NT2/D1 (cell line): ENCODE measurements around the gene EFCAB6.
"Not testable (repeated sequence)": the region's sequence is repeated elsewhere in the genome, so short reads cannot be mapped to it uniquely, and the experiment has no call there.

Experiments used
- DNase-seq: peaks from one replicate; pipeline ENCODE4 v3.0.0-alpha.2; 2011; ENCODE audit warnings: low read depth, low spot score
- H3K27me3 ChIP-seq: 2 replicates; pipeline ENCODE4 v1.6.0; 2011; ENCODE audit warnings: mild to moderate bottlenecking; ENCODE audit not compliant: insufficient read length, insufficient read depth
- H3K36me3 ChIP-seq: 2 replicates; pipeline ENCODE4 v1.6.1; 2011; ENCODE audit warnings: mild to moderate bottlenecking, low read length, mixed read lengths; ENCODE audit not compliant: insufficient read depth, insufficient read length
- H3K4me1 ChIP-seq: 2 replicates; pipeline ENCODE4 v1.5.1; 2011; ENCODE audit not compliant: insufficient read depth, insufficient read length
- H3K4me3 ChIP-seq: 2 replicates; pipeline ENCODE4 v1.5.1; 2011; ENCODE audit warnings: low read depth; ENCODE audit not compliant: insufficient read length
- H3K9ac ChIP-seq: 2 replicates; pipeline ENCODE4 v1.6.0; 2011; ENCODE audit warnings: low read depth; ENCODE audit not compliant: insufficient read length
- H3K9me3 ChIP-seq: 2 replicates; pipeline ENCODE4 v1.5.1; 2011; ENCODE audit warnings: mild to moderate bottlenecking, low read length; ENCODE audit not compliant: insufficient read depth
- SUZ12 ChIP-seq: IDR thresholded peaks from 2 replicates; pipeline ENCODE4 v1.6.1; 2011; ENCODE audit not compliant: insufficient read length, insufficient read depth; ENCODE audit errors: extremely low read depth
- YY1 ChIP-seq: IDR thresholded peaks from 2 replicates; pipeline ENCODE4 v1.6.1; 2011; ENCODE audit not compliant: insufficient read length, insufficient read depth
- ZNF274 ChIP-seq: IDR thresholded peaks from 2 replicates; pipeline ENCODE4 v1.6.1; 2011; ENCODE audit warnings: mild to moderate bottlenecking, low read depth, low read length

The EFCAB6 gene

DNA sequence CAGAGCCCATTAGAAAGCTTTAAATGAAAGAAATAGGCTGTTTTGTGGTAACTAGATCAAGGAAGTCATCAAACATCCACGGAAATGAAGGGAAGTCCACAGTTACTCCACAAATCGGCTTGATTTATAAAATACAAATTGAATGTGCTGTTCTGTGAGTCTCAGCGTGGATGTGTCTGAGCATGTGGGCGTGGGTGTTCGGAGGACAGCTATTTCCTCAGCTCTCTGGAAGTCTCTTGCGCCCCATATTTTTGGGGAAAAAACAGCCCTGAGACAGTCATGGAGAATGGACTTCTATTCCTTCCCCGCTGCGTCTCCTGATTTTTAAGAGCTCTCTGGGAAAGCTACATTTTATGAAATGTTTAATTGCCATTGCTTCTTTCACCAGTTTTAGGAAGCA lies 144.4 kb downstream of the EFCAB6 start:
- no peaks in the 10 kb centered on the region for H3K9me3 ChIP-seq
- no peak overlapping the region for H3K9ac ChIP-seq
- no peaks in the 10 kb centered on the region for H3K36me3 ChIP-seq
- no peaks in the 10 kb centered on the region for H3K27me3 ChIP-seq
- DNase-seq: no peak
- H3K4me1 ChIP-seq: no peaks in the 10 kb centered on the region
- H3K4me3 ChIP-seq: no peak overlapping the region
- TF ChIP-seq SUZ12: no peak
- TF ChIP-seq ZNF274: no peak
- TF ChIP-seq YY1: no peak

- Histone ChIP-seq H3K4me3 (no peak overlapping the region), H3K9me3 (no peaks in the 10 kb centered on the region), H3K9ac (no peak overlapping the region), H3K27me3 (no peaks in the 10 kb centered on the region), H3K4me1 (no peaks in the 10 kb centered on the region), H3K36me3 (no peaks in the 10 kb centered on the region)
- TF ChIP-seq YY1 (no peak), ZNF274 (no peak), SUZ12 (no peak)
- no peak for DNase-seq
Measured at GRCh38 chr22:43666457-43666856, 145.6 kb downstream of the EFCAB6 start.

DNA sequence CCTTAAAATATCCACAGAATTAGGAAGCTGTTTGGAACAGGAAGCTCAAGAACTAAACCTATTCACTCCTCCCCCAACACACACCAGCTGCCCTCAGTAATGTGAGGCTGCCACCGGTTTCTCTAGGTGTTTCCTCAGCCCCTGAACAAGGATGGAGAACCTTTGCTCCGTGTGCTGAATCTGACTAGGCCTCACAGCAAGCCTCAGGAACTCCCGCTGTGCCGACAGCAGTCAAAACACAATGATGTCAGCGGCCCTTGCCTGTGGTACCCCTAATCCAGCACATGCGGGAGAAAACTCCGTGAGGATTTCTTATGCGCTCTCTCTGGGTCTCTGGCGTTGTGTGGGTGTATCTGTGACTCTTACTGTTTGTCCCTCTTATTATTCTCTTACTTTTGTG lies 153.3 kb downstream of the EFCAB6 start:
- no peaks in the 10 kb centered on the region for H3K36me3 ChIP-seq
- H3K27me3 ChIP-seq: no peaks in the 10 kb centered on the region
- no peaks in the 10 kb centered on the region for H3K9me3 ChIP-seq
- peak; percentile 23 for DNase-seq
- H3K4me1 ChIP-seq: peaks cover 9% of the 10 kb centered on the region
- no peak overlapping the region for H3K4me3 ChIP-seq
- H3K9ac ChIP-seq: no peak overlapping the region
- TF ChIP-seq SUZ12 (no peak), YY1 (no peak), ZNF274 (no peak)

- H3K4me3 ChIP-seq, H3K4me1 ChIP-seq, H3K27me3 ChIP-seq, H3K9me3 ChIP-seq, H3K36me3 ChIP-seq, H3K9ac ChIP-seq, DNase-seq: not testable (repeated sequence)
Measured at GRCh38 chr22:43656581-43656980, 155.5 kb downstream of the EFCAB6 start.

DNA sequence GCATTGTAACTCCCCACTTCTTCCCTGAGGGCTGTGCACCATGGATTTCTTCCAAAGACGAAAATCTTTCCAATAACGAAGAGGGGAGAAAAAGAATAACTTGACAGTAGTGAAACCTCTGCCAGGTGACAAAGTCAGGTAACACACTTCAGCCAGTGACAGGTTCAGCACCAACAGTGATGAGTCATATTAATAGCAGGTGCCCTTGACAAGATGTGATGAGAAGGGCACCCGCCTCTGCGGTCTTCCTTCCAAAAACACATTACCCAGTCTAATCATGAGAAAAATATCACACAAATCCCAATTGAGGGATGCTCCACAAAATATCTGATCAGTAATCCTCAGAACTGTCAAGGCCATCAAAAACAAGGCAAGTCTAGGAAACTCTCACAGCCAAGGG lies 157.8 kb downstream of the EFCAB6 start:
- no peak for DNase-seq
- TF ChIP-seq YY1: no peak
- TF ChIP-seq SUZ12: no peak
- no peak for TF ChIP-seq ZNF274
- no peak overlapping the region for H3K9ac ChIP-seq
- peaks cover 4% of the 10 kb centered on the region for H3K4me1 ChIP-seq
- H3K27me3 ChIP-seq: no peaks in the 10 kb centered on the region
- peaks cover 13% of the 10 kb centered on the region for H3K9me3 ChIP-seq
- no peak overlapping the region for H3K4me3 ChIP-seq
- H3K36me3 ChIP-seq: no peaks in the 10 kb centered on the region

- no peak for DNase-seq
- Histone ChIP-seq H3K9ac (no peak overlapping the region), H3K4me1 (no peaks in the 10 kb centered on the region), H3K36me3 (no peaks in the 10 kb centered on the region), H3K27me3 (no peaks in the 10 kb centered on the region), H3K4me3 (no peak overlapping the region), H3K9me3 (peaks cover 13% of the 10 kb centered on the region)
- TF ChIP-seq YY1 (no peak), ZNF274 (no peak), SUZ12 (no peak)
Measured at GRCh38 chr22:43652845-43653244, 159.3 kb downstream of the EFCAB6 start.

- DNase-seq: no peak
- Histone ChIP-seq H3K27me3 (no peaks in the 10 kb centered on the region), H3K4me3 (no peak overlapping the region), H3K9me3 (peaks cover 8% of the 10 kb centered on the region; the same call in 1 of the 2 replicates), H3K4me1 (no peaks in the 10 kb centered on the region), H3K36me3 (no peaks in the 10 kb centered on the region), H3K9ac (no peak overlapping the region)
- no peak for TF ChIP-seq SUZ12
- no peak for TF ChIP-seq YY1
- TF ChIP-seq ZNF274: no peak
Measured at GRCh38 chr22:43643387-43643786, 168.7 kb downstream of the EFCAB6 start.
